Mesenchymal stem cell (in vitro differentiated cells and primary cell): Measurements from ENCODE around the gene NKIRAS2.

Experiments used
- DNase-seq: peaks from one replicate; pipeline ENCODE4 v3.0.0-alpha.2; 2013
- H2AFZ ChIP-seq: one replicate; pipeline ENCODE4 v1.6.1; 2013; ENCODE audit warnings: low read depth, mild to moderate bottlenecking, control low read depth, inconsistent platforms, low read length, moderate library complexity
- H2AK5ac ChIP-seq: 2 replicates; pipeline ENCODE4 v1.6.1; 2013; ENCODE audit warnings: low read length, moderate library complexity, mild to moderate bottlenecking, inconsistent platforms; ENCODE audit not compliant: severe bottlenecking
- H2BK120ac ChIP-seq: one replicate; pipeline ENCODE4 v1.6.1; 2013; ENCODE audit warnings: low read depth, mild to moderate bottlenecking, inconsistent platforms, low read length, moderate library complexity
- H2BK12ac ChIP-seq, 2 experiments: one replicate each; pipeline ENCODE4 v1.6.1; 2013; ENCODE audit warnings: inconsistent platforms in 2 of 2, low read length in 2 of 2, mild to moderate bottlenecking in 2 of 2, moderate library complexity in 2 of 2, control low read depth in 1 of 2
- H2BK15ac ChIP-seq: one replicate; pipeline ENCODE4 v1.6.1; 2013; ENCODE audit warnings: mild to moderate bottlenecking, low read depth, inconsistent platforms; ENCODE audit not compliant: poor library complexity, severe bottlenecking
- H2BK5ac ChIP-seq: 2 replicates; pipeline ENCODE4 v1.6.1; 2013; ENCODE audit warnings: low read depth, mild to moderate bottlenecking, low read length, control low read depth, inconsistent platforms; ENCODE audit not compliant: poor library complexity, severe bottlenecking
- H3K14ac ChIP-seq, 2 experiments: one replicate each; pipeline ENCODE4 v1.6.1; 2013; ENCODE audit warnings: inconsistent platforms in 2 of 2, low read length in 2 of 2, control low read depth in 1 of 2, mild to moderate bottlenecking in 1 of 2, moderate library complexity in 1 of 2
- H3K18ac ChIP-seq, 2 experiments: one replicate each; pipeline ENCODE4 v1.6.1; 2013; ENCODE audit warnings: inconsistent platforms in 2 of 2, low read length in 2 of 2, control low read depth in 1 of 2, low read depth in 1 of 2, mild to moderate bottlenecking in 1 of 2
- H3K23ac ChIP-seq, 2 experiments: one replicate each; pipeline ENCODE4 v1.6.1; 2013; ENCODE audit warnings: inconsistent platforms in 2 of 2, low read length in 2 of 2, mild to moderate bottlenecking in 2 of 2, moderate library complexity in 2 of 2, control low read depth in 1 of 2
- H3K27ac ChIP-seq: 2 replicates; pipeline ENCODE4 v1.5.1; 2013; ENCODE audit warnings: mild to moderate bottlenecking, moderate library complexity, low read length, control low read depth, inconsistent platforms; ENCODE audit not compliant: poor library complexity, severe bottlenecking
- H3K27me3 ChIP-seq, 2 experiments: 2 replicates each; pipeline versions ENCODE4 v1.6.1 to v1.7.0; 2013; ENCODE audit warnings: low read length in 2 of 2, mild to moderate bottlenecking in 2 of 2, moderate library complexity in 2 of 2, control low read depth in 1 of 2, inconsistent platforms in 1 of 2; ENCODE audit not compliant: control insufficient read depth in 1 of 2, insufficient read depth in 1 of 2
- H3K36me3 ChIP-seq, 2 experiments: 2 replicates each; pipeline versions ENCODE4 v1.6.1 to v1.7.0; 2013; ENCODE audit warnings: low read length in 2 of 2, control low read depth in 1 of 2, inconsistent platforms in 1 of 2, low read depth in 1 of 2, mild to moderate bottlenecking in 1 of 2; ENCODE audit not compliant: insufficient read depth in 2 of 2, control insufficient read depth in 1 of 2
- H3K4ac ChIP-seq, 2 experiments: one replicate each; pipeline ENCODE4 v1.6.1; 2013; ENCODE audit warnings: inconsistent platforms in 2 of 2, low read length in 2 of 2, mild to moderate bottlenecking in 2 of 2, moderate library complexity in 2 of 2, control low read depth in 1 of 2, low read depth in 1 of 2
- H3K4me1 ChIP-seq: 2 replicates; pipeline ENCODE4 v1.6.1; 2013; ENCODE audit warnings: low read depth, low read length, control low read depth; ENCODE audit not compliant: control insufficient read depth, insufficient read depth
- H3K4me2 ChIP-seq: 2 replicates; pipeline ENCODE4 v1.6.1; 2013; ENCODE audit warnings: low read length, mild to moderate bottlenecking, inconsistent platforms; ENCODE audit not compliant: poor library complexity, severe bottlenecking
- H3K4me3 ChIP-seq, 2 experiments: 2 replicates each; pipeline versions ENCODE4 v1.5.1 to v1.7.0; 2013; ENCODE audit warnings: low read length in 2 of 2, mild to moderate bottlenecking in 2 of 2, control low read depth in 1 of 2, low read depth in 1 of 2; ENCODE audit not compliant: insufficient read depth in 1 of 2
- H3K79me1 ChIP-seq: replicated peaks from 2 replicates; pipeline ENCODE4 v1.6.1; 2013; ENCODE audit warnings: mild to moderate bottlenecking, control low read depth, low read length, inconsistent platforms; ENCODE audit not compliant: poor library complexity, severe bottlenecking
- H3K9ac ChIP-seq: 2 replicates; pipeline ENCODE4 v1.7.0; 2013; ENCODE audit warnings: mild to moderate bottlenecking, low read length, moderate library complexity
- H3K9me3 ChIP-seq: 2 replicates; pipeline ENCODE4 v1.7.0; 2013; ENCODE audit warnings: mild to moderate bottlenecking, low read length; ENCODE audit not compliant: control insufficient read depth
- H4K8ac ChIP-seq: one replicate; pipeline ENCODE4 v1.6.1; 2013; ENCODE audit warnings: inconsistent platforms, mild to moderate bottlenecking, low read length, moderate library complexity
- H4K91ac ChIP-seq: one replicate; pipeline ENCODE4 v1.6.1; 2013; ENCODE audit warnings: mild to moderate bottlenecking, low read length, inconsistent platforms
- WGBS: methylation state at CpG from one replicate; pipeline ENCODE4 v1.1.7; 2013; ENCODE audit warnings: mixed read lengths; 5-methylcytosine and 5-hydroxymethylcytosine counted together

Gene NKIRAS2

DNA sequence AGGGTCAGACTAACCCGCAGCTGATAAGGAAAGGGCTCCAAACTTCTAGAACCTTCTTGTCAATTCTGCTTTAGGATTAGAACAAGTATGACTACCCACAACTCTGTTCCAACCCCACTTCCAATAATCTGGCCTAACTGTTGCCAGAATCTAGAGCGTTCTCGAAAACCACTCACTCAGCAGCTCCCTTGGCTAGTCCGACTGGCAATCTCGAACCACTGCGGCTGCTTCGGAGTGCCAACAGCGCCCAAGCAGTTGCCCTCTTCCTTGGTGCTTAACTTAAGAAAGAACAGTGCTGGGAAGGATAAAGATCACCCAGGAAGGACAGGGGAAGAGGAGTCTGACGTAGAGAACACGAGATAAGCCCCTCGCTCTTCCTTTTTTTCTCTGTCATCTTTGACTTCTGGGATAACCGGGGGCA, 3.5 kb upstream of the NKIRAS2 start:
- Histone ChIP-seq H2BK120ac (no peak overlapping the region), H3K18ac (peak overlapping the region; percentile 97 to 99), H3K4me3 (peak overlapping the region; percentile 94 to 95), H3K4me1 (peaks cover 14% of the 10 kb centered on the region), H2BK12ac (peak overlapping the region; percentile 6 to 13), H2BK15ac (no peak overlapping the region), H3K27me3 (no peaks in the 10 kb centered on the region), H3K9ac (peak overlapping the region; percentile 96), H3K4me2 (peak overlapping the region; percentile 90), H3K4ac (peak overlapping the region; percentile 39 to 98), H3K14ac (peak overlapping the region in 1 of 2 experiments; percentile 96), H3K9me3 (no peaks in the 10 kb centered on the region), H4K8ac (no peak overlapping the region), H3K79me1 (peaks cover 7% of the 10 kb centered on the region), H3K23ac (peak overlapping the region in 1 of 2 experiments; percentile 64), H4K91ac (no peak overlapping the region), H2BK5ac (no peak overlapping the region), H3K36me3 (peaks cover 4 to 6% of the 10 kb centered on the region in 2 experiments), H3K27ac (peak overlapping the region; percentile 93), H2AFZ (no peak overlapping the region), H2AK5ac (peak overlapping the region; percentile 61)
- 27% methylated on average over 9 of the region's 12 CpGs for WGBS
- peak; percentile 37 for DNase-seq

DNA sequence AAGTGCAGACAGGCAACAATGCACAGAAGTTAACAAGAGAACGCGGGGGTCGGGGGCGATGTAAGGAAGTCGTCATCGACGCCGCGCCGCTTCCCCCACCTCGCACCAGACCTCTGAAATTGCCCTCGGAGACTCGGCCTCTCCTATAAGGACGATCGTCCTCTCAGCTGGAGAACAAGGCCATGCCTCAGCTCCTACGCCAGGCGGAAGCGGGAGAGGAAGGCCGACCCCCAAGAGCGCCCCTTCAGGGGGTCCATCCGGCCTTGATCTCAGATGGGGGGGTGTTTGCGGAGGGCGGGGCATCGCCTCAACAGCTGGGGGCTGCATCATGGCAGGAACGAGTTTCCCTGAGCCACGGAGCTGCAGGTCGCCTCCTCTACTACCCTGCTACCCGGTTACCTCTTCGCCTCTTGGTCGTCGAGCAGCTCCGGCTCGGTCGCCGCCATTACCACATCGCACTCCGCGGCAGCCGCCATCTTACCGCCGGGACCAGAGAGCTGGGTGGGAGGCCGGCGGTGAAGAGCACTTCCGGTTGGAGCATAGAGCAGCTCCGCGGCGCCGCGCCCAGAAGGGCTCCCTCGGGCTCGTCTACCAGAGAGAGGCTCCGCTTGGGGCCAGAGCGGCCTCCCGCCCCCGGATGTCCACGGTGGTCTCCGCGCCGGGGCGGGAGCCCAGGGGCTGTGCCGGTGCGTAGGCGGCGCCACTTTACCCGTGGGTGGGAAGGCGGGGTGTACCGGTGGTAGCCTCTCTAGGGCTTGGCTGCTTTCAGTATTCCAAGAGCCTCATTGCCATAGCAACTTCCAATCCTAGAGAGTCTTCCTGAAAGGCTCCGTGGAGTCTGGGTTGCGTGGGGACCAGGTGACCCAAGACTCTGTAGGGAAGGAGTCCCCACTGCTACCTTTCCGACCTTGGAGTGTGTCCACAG, 2.7 kb upstream of the NKIRAS2 start, which contains the start of gene DNAJC7:
DNAJC7 (minus strand) TSS at position 499 of the 925 bp plus-strand sequence; CDS start at position 476, 23 bp downstream.
- Histone ChIP-seq H3K27me3 (no peaks in the 10 kb centered on the region), H2BK5ac (peak within 1 kb of the TSS; percentile 88), H2BK12ac (peak within 1 kb of the TSS; percentile 6 to 13), H3K4me1 (peaks cover 15% of the 10 kb centered on the region), H3K9ac (peak within 1 kb of the TSS; percentile 96), H3K18ac (peak within 1 kb of the TSS; percentile 97 to 99), H3K9me3 (no peaks in the 10 kb centered on the region), H3K14ac (peak within 1 kb of the TSS in 1 of 2 experiments; percentile 96), H3K23ac (peak within 1 kb of the TSS; percentile 51 to 64), H3K4me3 (peak within 1 kb of the TSS; percentile 94 to 95), H3K27ac (peak within 1 kb of the TSS; percentile 93), H4K91ac (peak within 1 kb of the TSS; percentile 99), H2AK5ac (peak within 1 kb of the TSS; percentile 61), H4K8ac (peak within 1 kb of the TSS; percentile 100), H3K36me3 (peaks cover 6 to 8% of the 10 kb centered on the region in 2 experiments), H3K79me1 (peaks cover 10% of the 10 kb centered on the region), H3K4ac (peak within 1 kb of the TSS; percentile 93 to 98), H2AFZ (peak within 1 kb of the TSS; percentile 66), H3K4me2 (peak within 1 kb of the TSS; percentile 92), H2BK120ac (peak within 1 kb of the TSS; percentile 39), H2BK15ac (peak within 1 kb of the TSS; percentile 74)
- WGBS: under 1% methylated on average over 65 of the region's 70 CpGs
- DNase-seq: peak; percentile 92

DNA sequence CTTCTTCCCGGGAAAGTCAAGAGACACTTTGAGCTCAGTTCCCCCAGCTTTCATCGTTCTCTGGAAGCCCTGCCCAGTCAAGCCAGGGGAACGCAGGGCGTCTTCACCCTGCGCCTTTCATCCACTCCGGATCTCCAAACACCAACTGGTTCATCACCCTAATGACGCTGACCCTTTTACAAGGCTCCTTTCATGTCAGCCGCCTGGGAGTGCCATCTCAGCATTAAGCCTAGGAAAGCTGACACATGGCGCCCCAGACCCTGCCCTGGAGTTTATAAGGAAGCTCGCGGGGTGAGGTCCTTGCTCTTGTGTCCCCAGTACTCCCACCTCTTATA, 2.1 kb upstream of the NKIRAS2 start:
- peaks cover 13% of the 10 kb centered on the region for H3K4me1 ChIP-seq
- H2BK12ac ChIP-seq: no peak overlapping the region
- H3K18ac ChIP-seq: peak overlapping the region; percentile 86 to 95
- peak overlapping the region; percentile 80 for H3K27ac ChIP-seq
- H3K14ac ChIP-seq: no peak overlapping the region
- H2BK5ac ChIP-seq: no peak overlapping the region
- no peak overlapping the region for H2AK5ac ChIP-seq
- no peaks in the 10 kb centered on the region for H3K27me3 ChIP-seq
- H3K79me1 ChIP-seq: peaks cover 14% of the 10 kb centered on the region
- H3K36me3 ChIP-seq: peaks cover 12 to 13% of the 10 kb centered on the region in 2 experiments
- H2BK120ac ChIP-seq: no peak overlapping the region
- WGBS: 5% methylated on average over 11 of the region's 11 CpGs
- peak overlapping the region; percentile 74 for H4K91ac ChIP-seq
- H2BK15ac ChIP-seq: no peak overlapping the region
- peak overlapping the region; percentile 94 to 95 for H3K4me3 ChIP-seq
- peak overlapping the region; percentile 53 to 93 for H3K4ac ChIP-seq
- no peaks in the 10 kb centered on the region for H3K9me3 ChIP-seq
- H3K9ac ChIP-seq: peak overlapping the region; percentile 96
- peak overlapping the region; percentile 92 for H3K4me2 ChIP-seq
- DNase-seq: no peak
- H3K23ac ChIP-seq: no peak overlapping the region
- H4K8ac ChIP-seq: peak overlapping the region; percentile 93
- peak overlapping the region; percentile 29 for H2AFZ ChIP-seq

DNA sequence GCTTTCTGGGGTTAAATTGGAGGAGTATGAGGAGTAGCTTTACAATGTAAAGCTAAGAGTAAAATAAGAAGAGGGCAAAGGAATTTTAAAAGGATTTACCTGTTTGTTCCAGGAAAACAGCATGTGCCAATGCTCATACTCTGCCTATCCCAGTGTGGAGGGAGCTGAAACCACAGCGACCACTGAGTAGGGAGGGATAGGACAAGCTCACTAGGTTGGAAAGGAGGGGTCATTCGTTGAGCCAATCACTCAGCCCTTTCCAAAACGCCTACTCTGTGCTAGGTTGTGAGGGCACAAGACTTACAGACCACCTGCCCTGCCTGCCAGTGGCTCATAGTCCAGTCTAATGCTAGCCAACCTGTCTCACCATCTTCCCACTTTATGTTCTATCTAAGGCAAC, 1.6 kb upstream of the NKIRAS2 start:
- H3K18ac ChIP-seq: no peak overlapping the region
- no peak overlapping the region for H2BK120ac ChIP-seq
- peak overlapping the region in 1 of 2 experiments; percentile 95 for H3K4me3 ChIP-seq
- H3K9ac ChIP-seq: peak overlapping the region; percentile 96
- no peaks in the 10 kb centered on the region for H3K9me3 ChIP-seq
- H2BK12ac ChIP-seq: peak overlapping the region in 1 of 2 experiments; percentile 3
- H3K79me1 ChIP-seq: peaks cover 14% of the 10 kb centered on the region
- H2BK5ac ChIP-seq: no peak overlapping the region
- WGBS: 15% methylated on average over 3 of the region's 3 CpGs
- peak overlapping the region in 1 of 2 experiments; percentile 4 for H3K4ac ChIP-seq
- H4K8ac ChIP-seq: peak overlapping the region; percentile 45
- H3K27ac ChIP-seq: no peak overlapping the region
- H2BK15ac ChIP-seq: no peak overlapping the region
- DNase-seq: no peak
- no peak overlapping the region for H3K14ac ChIP-seq
- H3K23ac ChIP-seq: no peak overlapping the region
- no peak overlapping the region for H3K4me2 ChIP-seq
- peaks cover 12% of the 10 kb centered on the region for H3K4me1 ChIP-seq
- peak overlapping the region; percentile 57 for H4K91ac ChIP-seq
- H3K27me3 ChIP-seq: no peaks in the 10 kb centered on the region
- no peak overlapping the region for H2AFZ ChIP-seq
- peaks cover 15 to 17% of the 10 kb centered on the region in 2 experiments for H3K36me3 ChIP-seq
- H2AK5ac ChIP-seq: peak overlapping the region; percentile 44
